ENCODE results near the gene IP6K3.

The IP6K3 gene

GRCh38 chr6:33686225-33686924 lies 60.3 kb downstream of the IP6K3 start:
- no peak overlapping the region for H3K4me3 ChIP-seq (ENCODE audit: low read length)
- no peak for DNase-seq (ENCODE audit: low read depth)
- TF ChIP-seq CTCF (IDR thresholded peaks at IDR 0.05; ENCODE audit: insufficient read depth, low read depth, low read length, missing control alignments): no peak

- no peak for TF ChIP-seq CTCF (IDR thresholded peaks at IDR 0.05; ENCODE audit: insufficient read depth, low read depth, low read length, missing control alignments)
- no peak overlapping the region for H3K4me3 ChIP-seq (ENCODE audit: low read length)
- no peak for DNase-seq (ENCODE audit: low read depth)
These were observed 61.1 kb downstream of the IP6K3 start for GRCh38 chr6:33685411-33686224.

GRCh38 chr6:33684983-33685382 lies 61.7 kb downstream of the IP6K3 start:
- no peak for TF ChIP-seq CTCF (IDR thresholded peaks at IDR 0.05; ENCODE audit: insufficient read depth, low read depth, low read length, missing control alignments)
- no peak for DNase-seq (ENCODE audit: low read depth)
- H3K4me3 ChIP-seq (ENCODE audit: low read length): no peak overlapping the region

GRCh38 chr6:33684428-33684896 lies 62.2 kb downstream of the IP6K3 start:
- H3K4me3 ChIP-seq (ENCODE audit: low read length): no peak overlapping the region
- no peak for DNase-seq (ENCODE audit: low read depth)
- TF ChIP-seq CTCF (IDR thresholded peaks at IDR 0.05; ENCODE audit: insufficient read depth, low read depth, low read length, missing control alignments): no peak

- no peak for TF ChIP-seq CTCF (IDR thresholded peaks at IDR 0.05; ENCODE audit: insufficient read depth, low read depth, low read length, missing control alignments)
- DNase-seq (ENCODE audit: low read depth): no peak
- H3K4me3 ChIP-seq (ENCODE audit: low read length): no peak overlapping the region
These were observed 62.9 kb downstream of the IP6K3 start for GRCh38 chr6:33683576-33684427.

GRCh38 chr6:33683051-33683571 lies 63.6 kb downstream of the IP6K3 start:
- no peak for TF ChIP-seq CTCF (IDR thresholded peaks at IDR 0.05; ENCODE audit: insufficient read depth, low read depth, low read length, missing control alignments)
- no peak for DNase-seq (ENCODE audit: low read depth)
- H3K4me3 ChIP-seq (ENCODE audit: low read length): no peak overlapping the region
